ENCODE measurements around the gene ARHGEF17.
"Not testable (repeated sequence)": the region's sequence is repeated elsewhere in the genome, so short reads cannot be mapped to it uniquely, and the experiment has no call there.

The ARHGEF17 gene

DNA sequence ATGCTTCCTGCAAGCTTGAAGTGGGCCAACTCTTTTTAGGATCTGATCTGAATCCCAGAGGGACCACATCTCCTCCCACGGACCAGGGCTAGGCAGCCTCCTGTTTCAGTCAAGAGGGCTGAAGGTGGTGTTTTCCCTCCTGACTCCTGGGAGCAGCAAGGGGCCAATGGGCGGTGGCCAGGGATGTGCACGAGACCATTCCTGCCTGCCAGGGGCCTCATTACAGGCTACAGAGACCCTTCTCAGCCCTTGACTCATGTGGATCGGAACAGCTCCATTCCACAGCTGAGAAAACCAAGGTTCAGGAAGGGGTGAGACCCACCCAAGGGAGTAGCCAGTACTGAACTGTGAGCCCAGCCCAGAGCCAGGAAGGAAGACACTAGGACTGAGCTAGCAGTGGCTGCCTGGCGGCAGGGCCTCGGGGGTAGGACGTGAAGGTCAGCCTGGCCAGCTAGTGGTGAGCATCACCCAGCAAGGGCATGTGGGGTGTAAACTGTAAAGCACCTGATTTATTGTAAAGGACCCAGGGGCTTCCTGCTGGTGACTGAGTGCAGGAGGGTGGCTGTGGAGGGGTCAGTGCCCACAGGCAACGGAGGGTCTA, 39.3 kb upstream of the ARHGEF17 start:
- Mint-ChIP-seq H3K36me3 (ENCODE audit: low read depth) (no peaks in the 10 kb centered on the region), H3K4me1 (peaks cover 46% of the 10 kb centered on the region), H3K9me3 (no peaks in the 10 kb centered on the region), H3K27me3 (ENCODE audit: low read depth) (peaks cover 37% of the 10 kb centered on the region), H3K4me3 (no peak overlapping the region), H3K27ac (no peak overlapping the region)
- TF ChIP-seq, protein P1, sequence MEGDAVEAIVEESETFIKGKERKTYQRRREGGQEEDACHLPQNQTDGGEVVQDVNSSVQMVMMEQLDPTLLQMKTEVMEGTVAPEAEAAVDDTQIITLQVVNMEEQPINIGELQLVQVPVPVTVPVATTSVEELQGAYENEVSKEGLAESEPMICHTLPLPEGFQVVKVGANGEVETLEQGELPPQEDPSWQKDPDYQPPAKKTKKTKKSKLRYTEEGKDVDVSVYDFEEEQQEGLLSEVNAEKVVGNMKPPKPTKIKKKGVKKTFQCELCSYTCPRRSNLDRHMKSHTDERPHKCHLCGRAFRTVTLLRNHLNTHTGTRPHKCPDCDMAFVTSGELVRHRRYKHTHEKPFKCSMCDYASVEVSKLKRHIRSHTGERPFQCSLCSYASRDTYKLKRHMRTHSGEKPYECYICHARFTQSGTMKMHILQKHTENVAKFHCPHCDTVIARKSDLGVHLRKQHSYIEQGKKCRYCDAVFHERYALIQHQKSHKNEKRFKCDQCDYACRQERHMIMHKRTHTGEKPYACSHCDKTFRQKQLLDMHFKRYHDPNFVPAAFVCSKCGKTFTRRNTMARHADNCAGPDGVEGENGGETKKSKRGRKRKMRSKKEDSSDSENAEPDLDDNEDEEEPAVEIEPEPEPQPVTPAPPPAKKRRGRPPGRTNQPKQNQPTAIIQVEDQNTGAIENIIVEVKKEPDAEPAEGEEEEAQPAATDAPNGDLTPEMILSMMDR (IDR thresholded peaks at IDR 0.05; ENCODE audit: unreplicated experiment in 3 of 3), result no peak

DNA sequence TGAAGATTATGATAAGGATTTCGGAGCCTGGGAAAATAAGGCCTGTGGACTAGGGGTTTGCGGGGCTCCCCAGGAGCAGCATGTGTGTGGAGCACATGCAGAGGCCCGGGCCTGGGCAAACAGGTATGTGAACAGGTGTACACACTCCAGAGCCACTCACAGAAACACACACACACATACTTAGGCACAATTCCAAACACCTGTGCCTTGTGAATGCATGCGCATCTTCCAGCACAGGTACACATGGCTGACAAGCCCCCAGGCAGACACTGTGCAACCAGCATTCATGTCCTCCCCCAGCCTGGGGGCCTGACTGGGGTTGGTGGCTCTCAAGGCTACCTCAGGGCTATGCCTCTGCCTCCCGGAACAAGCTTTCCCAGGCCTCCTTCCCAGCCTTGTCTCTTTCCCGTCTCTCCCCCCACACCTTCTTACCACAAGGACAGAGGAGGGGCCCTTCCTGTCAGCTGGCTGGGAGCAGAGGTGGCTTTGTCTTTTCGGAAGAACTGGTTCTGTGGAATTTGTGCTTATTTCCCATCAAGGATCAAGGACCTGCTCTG, 38.5 kb upstream of the ARHGEF17 start:
- Mint-ChIP-seq H3K27me3 (ENCODE audit: low read depth) (peaks cover 36% of the 10 kb centered on the region), H3K27ac (peak overlapping the region in 1 of 3 experiments; percentile 27), H3K9me3 (no peaks in the 10 kb centered on the region), H3K4me1 (peaks cover 46% of the 10 kb centered on the region), H3K4me3 (no peak overlapping the region), H3K36me3 (ENCODE audit: low read depth) (no peaks in the 10 kb centered on the region)
- TF ChIP-seq, protein P1 (IDR thresholded peaks at IDR 0.05; ENCODE audit: unreplicated experiment in 3 of 3), result no peak

DNA sequence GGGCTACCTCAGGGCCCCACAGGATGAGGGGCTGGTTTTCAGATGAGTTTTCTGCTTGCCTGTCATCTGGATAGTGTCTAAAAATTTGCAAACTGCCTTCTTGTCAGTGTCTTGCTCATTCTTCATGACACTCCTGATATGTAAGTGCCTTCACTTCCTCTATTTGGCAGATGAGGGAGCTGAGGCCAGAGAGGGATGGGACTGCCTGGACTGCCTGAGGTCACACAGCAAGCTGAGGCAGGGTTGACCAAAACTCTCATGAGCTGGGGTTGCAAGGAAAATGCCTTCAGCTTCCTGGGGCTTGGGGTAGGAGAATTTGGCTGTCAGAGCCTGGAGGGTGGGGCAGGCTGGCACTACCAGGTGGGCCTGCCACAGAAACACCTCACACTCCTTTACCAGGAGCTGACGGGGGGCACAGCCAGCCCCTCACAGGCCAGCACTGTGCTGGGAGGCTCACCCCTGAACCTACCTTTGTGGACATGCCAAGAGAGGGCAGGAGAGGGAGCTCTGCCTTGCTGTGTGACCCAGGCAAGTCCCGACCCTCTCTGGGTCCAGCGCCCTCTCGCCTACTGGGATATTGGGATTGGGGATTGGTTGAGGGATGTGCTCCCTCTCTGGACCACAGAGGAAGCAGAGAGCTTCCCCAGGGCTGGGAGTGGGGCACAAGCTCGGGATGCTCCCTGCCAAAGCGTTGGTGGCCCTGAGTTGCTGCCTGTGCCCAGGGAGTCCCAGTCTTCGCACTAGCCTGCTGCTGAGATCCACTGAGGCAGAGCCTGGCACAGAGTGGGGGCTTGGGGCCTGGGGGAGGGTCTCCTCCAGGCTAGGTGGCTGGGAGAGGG, 37.8 kb upstream of the ARHGEF17 start:
- no peaks in the 10 kb centered on the region for H3K9me3 Mint-ChIP-seq
- peak overlapping the region in 1 of 3 experiments; percentile 27 for H3K27ac Mint-ChIP-seq
- no peak overlapping the region for H3K4me3 Mint-ChIP-seq
- TF ChIP-seq, protein P1 (IDR thresholded peaks at IDR 0.05; ENCODE audit: unreplicated experiment in 3 of 3), result no peak
- H3K27me3 Mint-ChIP-seq (ENCODE audit: low read depth), result peaks cover 32% of the 10 kb centered on the region
- H3K4me1 Mint-ChIP-seq, result peaks cover 46% of the 10 kb centered on the region
- H3K36me3 Mint-ChIP-seq (ENCODE audit: low read depth), result no peaks in the 10 kb centered on the region

DNA sequence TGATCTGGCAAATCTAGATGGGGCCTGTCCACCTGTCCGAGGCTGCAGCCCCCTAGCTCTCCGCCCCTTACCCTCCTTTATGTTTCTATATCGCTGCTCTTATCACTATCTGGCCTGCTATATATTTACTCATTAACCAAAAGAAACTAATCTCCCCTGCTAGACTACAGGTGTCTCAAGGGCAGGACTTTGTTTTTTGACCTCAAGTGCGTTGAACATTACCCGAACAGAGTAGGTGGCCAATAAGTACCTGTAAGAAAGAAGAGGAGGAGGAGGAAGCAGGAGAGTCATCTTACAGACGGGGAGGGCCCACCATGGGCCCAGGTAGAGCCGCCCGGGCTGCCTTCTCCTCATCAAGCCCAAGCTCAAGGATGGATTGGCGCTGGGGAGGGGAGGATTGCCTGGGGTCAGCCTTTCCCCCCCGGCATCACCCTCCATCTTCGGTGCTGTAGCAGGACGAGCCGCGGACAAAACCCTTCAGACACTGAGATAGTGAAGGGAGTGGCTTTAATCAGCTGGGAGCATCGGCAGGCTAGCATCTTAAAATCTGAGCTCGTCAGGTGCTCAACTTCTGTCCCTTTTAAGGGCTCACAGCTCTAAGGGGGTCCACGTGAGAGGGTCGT, 37.1 kb upstream of the ARHGEF17 start:
- H3K27ac Mint-ChIP-seq, result no peak overlapping the region
- H3K4me1 Mint-ChIP-seq, result peaks cover 40% of the 10 kb centered on the region
- peaks cover 31% of the 10 kb centered on the region for H3K27me3 Mint-ChIP-seq (ENCODE audit: low read depth)
- H3K4me3 Mint-ChIP-seq, result no peak overlapping the region
- H3K36me3 Mint-ChIP-seq (ENCODE audit: low read depth), result no peaks in the 10 kb centered on the region
- no peaks in the 10 kb centered on the region for H3K9me3 Mint-ChIP-seq
- TF ChIP-seq, protein P1 (IDR thresholded peaks at IDR 0.05; ENCODE audit: unreplicated experiment in 3 of 3), result no peak

DNA sequence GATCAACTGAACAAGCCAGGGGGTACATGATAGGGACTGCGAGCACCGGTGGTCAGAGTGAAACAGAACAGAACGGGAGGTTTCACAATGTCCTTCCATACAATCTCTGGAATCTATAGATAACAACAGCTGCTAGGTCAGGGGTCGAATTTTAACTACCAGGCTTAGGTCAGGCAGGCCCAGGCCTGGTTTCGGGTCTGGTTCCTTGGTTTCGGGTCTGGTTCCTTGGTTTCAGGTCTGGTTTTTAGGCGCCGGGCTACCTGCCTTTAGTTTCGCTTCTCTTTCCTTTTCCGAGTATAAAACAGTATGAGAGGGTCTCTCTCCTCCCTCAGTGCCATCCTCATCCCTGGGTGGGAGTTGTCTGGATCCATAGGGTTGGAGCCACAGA, 36.6 kb upstream of the ARHGEF17 start:
- peaks cover 35% of the 10 kb centered on the region for H3K4me1 Mint-ChIP-seq
- H3K36me3 Mint-ChIP-seq (ENCODE audit: low read depth); H3K4me3 Mint-ChIP-seq; H3K27ac Mint-ChIP-seq; H3K9me3 Mint-ChIP-seq: not testable (repeated sequence)
- peaks cover 26% of the 10 kb centered on the region for H3K27me3 Mint-ChIP-seq (ENCODE audit: low read depth)

DNA sequence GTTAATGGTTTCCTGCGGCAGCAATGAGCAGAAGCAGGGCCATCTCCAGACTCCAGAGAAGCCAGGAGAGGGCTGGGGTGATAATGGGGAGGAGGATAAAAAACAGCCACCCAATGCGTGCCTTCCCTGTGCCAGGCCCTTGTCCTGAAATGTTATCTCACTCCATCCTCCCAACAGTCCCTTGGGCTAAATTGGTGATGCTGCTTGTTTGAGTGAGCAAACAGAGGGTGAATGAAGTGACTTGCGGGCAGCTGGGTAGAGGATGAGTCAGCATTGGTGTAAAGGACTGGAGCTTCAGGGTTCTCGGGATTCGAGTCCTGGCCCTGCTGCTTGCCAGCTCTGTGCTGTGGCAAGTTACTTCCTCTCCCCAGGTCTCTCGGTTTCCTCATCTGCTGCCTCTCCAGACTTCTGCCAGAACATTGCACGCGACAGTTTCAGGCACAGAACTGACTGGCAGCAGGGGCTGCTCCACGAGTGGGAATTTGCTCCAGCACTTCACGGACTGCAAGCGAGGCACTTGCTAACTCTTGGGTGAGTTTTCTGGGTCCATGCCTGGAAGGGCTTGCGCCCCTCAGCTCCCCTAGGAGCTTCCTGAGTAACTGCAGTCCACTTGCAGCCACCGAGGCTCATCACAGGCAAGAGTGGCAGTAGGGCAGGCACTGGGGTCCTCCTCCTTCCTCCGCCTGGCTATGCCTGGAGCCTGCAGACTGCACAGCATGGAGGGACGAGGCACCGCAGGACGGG, 36.0 kb upstream of the ARHGEF17 start, which contains the start of gene P2RY6:
Gene P2RY6, plus strand, starts transcription at position 403 of the 744 bp plus-strand sequence. CDS start 24,181 bp downstream, outside the sequence.
- Mint-ChIP-seq H3K9me3 (no peaks in the 10 kb centered on the region), H3K4me3 (no peak within 1 kb of the TSS), H3K27ac (no peak within 1 kb of the TSS), H3K4me1 (peaks cover 29% of the 10 kb centered on the region), H3K36me3 (ENCODE audit: low read depth) (no peaks in the 10 kb centered on the region), H3K27me3 (ENCODE audit: low read depth) (peaks cover 23% of the 10 kb centered on the region)
- TF ChIP-seq, protein P1 (IDR thresholded peaks at IDR 0.05; ENCODE audit: unreplicated experiment in 3 of 3), result no peak

Measured in nephron (organoid).